HG03354 (cell line): ENCODE results near the gene SPATA9.
"Not testable (repeated sequence)": the region's sequence is repeated elsewhere in the genome, so short reads cannot be mapped to it uniquely, and the experiment has no call there.

Source experiments
- ATAC-seq: cut with Tn5 transposase; IDR thresholded peaks from one replicate; pipeline ENCODE4 v1.9.1; 2021; ENCODE audit warnings: mild to moderate bottlenecking; ENCODE audit not compliant: unreplicated experiment, poor library complexity, severe bottlenecking

SPATA9 gene

GRCh38 chr5:95649842-95650620 is 32.8 kb downstream of the SPATA9 start:
- no peak for ATAC-seq

DNA sequence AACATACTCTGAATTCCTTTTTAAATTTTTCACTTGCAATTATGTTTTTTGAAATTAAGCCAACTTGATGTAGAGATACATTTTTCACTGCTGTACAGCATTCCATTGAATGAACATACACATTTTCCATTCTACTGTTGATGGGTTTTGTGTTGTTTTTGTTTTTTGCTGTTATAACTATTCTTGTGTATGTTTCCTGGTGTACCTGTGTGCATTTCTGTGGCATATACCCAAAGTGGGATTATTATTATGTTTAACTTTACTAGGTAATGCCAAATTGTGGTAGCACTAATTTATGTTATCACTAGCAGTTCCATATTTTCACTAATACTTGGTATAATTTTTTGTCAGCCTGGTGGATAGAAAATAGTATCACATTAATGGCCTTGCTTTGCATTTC is 33.5 kb downstream of the SPATA9 start:
- ATAC-seq = no peak

DNA sequence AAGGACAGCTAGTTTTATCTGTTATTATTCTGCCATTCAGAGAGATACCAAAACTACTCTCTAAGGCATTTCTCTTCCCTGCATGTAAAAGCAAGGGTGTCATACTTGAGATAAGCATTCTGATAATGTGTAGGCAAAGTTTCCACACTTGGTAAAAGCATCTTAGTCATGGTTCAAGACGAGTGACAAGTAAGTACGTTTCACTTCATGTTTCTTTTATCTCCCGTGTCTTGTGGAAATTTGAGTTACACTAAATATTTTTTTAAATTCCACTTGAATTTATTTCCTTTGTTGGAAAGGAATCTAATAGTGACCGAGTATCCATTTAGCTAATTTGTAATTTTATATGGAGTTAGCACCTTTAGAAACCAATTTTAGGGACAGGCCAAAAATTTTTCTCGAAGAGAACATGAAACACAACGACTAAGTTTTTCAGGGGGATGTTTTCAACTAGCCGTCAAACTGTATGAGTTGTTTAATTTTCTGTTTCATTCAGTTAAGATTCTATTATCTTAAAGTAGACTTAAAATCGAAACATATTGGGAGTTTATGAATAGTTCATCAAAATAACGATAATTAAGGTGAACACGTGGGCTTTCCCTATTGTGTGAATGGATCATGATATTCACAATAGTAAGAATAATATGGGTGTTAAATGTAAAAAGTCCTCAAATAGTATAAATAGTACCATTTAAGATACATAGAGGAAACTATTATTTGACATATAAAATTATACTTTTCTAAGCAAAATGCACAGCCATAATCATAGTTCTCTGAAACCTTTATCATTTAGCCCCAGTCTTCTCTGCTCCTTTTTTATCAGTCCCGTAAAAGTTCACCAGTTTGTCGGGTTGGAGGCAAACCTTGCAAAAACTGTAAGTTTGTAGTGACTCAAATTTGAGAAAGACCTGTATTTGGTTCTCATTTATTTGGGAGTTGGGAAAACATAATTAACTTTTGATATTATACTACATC is 34.6 kb downstream of the SPATA9 start:
- ATAC-seq = no peak

DNA sequence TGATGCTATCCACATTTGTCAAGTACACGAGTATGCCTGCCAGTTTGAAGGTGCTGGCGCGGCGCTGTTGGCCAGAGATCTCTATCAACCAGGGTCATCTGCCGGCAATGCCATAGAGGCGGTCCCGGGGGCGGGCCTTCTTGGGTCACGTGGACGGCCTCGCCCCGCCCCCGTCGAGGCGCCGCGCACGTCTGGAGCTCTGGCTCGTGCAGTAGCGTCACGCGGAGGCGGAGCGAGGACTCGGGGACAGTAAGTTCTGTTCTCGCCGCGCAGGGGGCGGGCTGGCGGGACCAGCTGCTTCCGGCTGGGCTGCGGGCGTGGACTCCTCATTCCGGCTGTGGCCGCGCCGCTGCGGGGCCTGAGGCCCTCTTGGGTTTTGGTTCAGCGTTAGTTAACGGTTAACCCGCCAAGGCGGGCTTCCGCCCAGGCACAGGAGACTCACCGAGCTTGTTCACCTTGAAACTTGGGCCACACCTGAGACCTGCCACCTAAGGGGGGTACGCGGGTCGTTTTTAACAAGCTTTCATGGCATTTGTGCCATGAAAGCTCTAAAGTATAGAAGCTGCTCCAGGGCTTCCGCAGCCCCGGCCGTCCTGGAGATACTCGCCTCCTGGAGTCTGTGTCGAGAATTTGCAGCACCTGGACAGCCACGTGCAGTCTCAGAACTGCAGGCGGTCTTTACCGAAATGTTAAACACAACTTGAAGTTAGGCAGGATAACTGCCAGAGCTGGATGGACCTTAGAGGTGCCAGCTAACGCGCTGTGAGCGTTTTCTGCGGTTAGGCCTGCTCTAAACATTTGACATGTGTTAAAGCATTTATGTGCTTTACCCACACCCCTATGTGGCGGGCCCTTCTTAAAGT is 36.0 kb downstream of the SPATA9 start, which contains the start of gene RFESD:
TSS of gene RFESD (plus strand) at position 209 of the 863 bp plus-strand sequence. CDS start 5,495 bp downstream, outside the sequence.
- ATAC-seq = peak; percentile 98

GRCh38 chr5:95646226-95646568 is 36.6 kb downstream of the SPATA9 start:
- not testable (repeated sequence) for ATAC-seq

DNA sequence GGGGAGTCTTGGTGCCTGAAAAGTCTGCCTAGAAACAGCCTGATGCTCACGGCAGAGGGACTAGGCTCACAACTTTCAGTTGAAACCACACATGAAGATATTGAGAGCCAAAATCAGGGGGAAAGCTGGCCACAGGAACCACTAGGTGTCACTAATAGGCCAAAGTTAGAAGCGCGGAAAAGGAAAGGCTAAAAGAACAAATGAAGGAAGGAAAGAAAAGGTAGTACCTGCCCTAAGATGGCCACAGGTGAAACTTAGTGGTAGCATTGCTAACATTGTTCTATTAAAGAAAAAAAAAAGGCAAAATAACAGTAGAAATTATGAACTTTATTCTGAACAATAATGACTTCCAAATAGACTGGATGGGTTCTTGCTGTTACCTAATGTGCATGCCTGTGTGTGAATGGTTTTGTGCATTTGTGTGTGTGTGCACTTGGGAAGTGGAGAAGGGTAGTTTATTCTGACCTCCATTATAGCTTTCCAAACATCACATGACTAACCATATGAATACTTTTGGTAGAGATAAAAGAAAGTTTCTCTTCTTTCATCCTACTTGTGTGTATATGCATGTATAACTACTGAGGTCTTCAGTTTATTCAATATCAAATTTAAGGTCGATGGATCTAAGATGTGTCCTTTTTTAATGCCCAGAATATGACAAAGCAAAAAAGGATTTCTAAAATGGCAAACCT is 38.3 kb downstream of the SPATA9 start:
- peak; percentile 37 for ATAC-seq

GRCh38 chr5:95643152-95643551 is 39.6 kb downstream of the SPATA9 start:
- ATAC-seq = no peak

- ATAC-seq = no peak
These were observed 41.0 kb downstream of the SPATA9 start for GRCh38 chr5:95641741-95642220.

GRCh38 chr5:95638632-95639031 is 44.2 kb downstream of the SPATA9 start:
- ATAC-seq = no peak

DNA sequence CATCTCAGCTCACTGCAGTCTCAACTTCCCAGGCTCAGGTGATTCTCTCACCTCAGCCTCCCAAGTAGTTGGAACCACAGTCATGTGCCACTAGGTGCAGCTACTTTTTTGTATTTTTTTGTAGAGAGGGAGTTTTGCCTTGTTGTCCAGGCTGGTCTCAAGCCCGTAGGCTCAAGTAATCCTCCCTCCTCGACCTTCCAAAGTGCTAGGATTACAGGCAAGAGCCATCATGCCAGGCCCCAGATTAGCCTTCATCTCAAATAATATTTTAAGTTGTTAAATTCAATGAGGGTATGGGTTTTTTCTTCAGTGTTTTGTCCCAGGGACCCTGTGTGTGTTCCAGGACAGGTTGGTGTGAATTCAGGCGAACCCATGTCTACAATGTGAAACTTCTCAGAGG is 48.7 kb downstream of the SPATA9 start:
- no peak for ATAC-seq

DNA sequence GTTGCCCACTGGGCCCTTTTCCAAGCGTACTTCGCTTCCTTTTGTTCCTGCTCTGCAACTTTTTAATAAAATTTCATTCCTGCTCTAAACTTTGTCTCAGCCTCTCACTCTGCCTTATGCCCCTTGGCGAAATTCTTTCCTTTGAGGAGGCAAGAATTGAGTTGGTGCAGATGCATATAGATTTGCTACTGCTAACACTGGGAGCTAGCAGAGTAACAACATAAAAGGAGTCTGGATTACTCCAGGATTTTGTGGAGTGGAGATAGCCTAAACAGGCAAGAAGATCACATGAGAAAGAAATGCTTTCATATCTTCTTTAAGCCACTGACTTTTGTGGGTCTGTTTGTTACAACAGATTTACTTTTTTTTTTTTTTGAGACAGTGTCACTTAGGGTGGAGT is 49.1 kb downstream of the SPATA9 start:
- ATAC-seq = no peak

GRCh38 chr5:95632942-95633341 is 49.8 kb downstream of the SPATA9 start:
- ATAC-seq = not testable (repeated sequence)

- ATAC-seq = peak; percentile 99
These were observed 50.7 kb downstream of the SPATA9 start for GRCh38 chr5:95631991-95632675.

GRCh38 chr5:95631255-95631958 is 51.4 kb downstream of the SPATA9 start:
- ATAC-seq = no peak

- no peak for ATAC-seq
These were observed 52.3 kb downstream of the SPATA9 start for GRCh38 chr5:95630394-95630917.

GRCh38 chr5:95628933-95629332 is 53.9 kb downstream of the SPATA9 start:
- no peak for ATAC-seq

- ATAC-seq = no peak
These were observed 54.6 kb downstream of the SPATA9 start for GRCh38 chr5:95627971-95628810.
